Colonic mucosa (tissue), 4 donors: ENCODE measurements around the gene CUL1. TPM values are rescaled to one million over a fixed set of nuclear protein-coding genes. Genes with fewer than 3 reads are reported as not detected.

Experiments used
- DNase-seq: peaks from one replicate; pipeline ENCODE4 v3.0.0-alpha.2; 2020
- H3K27ac ChIP-seq: fragments of 200-600 bp; one replicate; pipeline ENCODE4 v1.8.0; 2021
- H3K27me3 ChIP-seq: fragments of 200-600 bp; one replicate; pipeline ENCODE4 v1.8.0; 2021
- H3K36me3 ChIP-seq: fragments of 200-600 bp; one replicate; pipeline ENCODE4 v1.8.0; 2021
- H3K4me1 ChIP-seq: fragments of 200-600 bp; one replicate; pipeline ENCODE4 v1.8.0; 2021; ENCODE audit warnings: mild to moderate bottlenecking
- H3K4me3 ChIP-seq: fragments of 200-600 bp; one replicate; pipeline ENCODE4 v1.8.0; 2021
- H3K9ac ChIP-seq, 2 donors: one replicate each; pipeline ENCODE4 v1.7.0; 2013; ENCODE audit warnings: control low read depth in 2 of 2, low read depth in 2 of 2, low read length in 2 of 2
- H3K9me3 ChIP-seq: fragments of 200-600 bp; one replicate; pipeline ENCODE4 v1.8.0; 2021
- CTCF ChIP-seq: fragments of 200-600 bp; IDR thresholded peaks from one replicate; pipeline ENCODE4 v1.8.0; 2022; ENCODE audit warnings: antibody characterized with exemption, mild to moderate bottlenecking
- intact Hi-C: fragments of 100-400 bp; cut with DNase I; formaldehyde crosslinking; loops from one replicate; pipeline ENCODE4 v1.14.1; 2022
- total RNA-seq, 2 donors: library from RNA; stranded (reverse); fragmentation: NEBNext Ultra II Directional in 1 of 2; extraction: Animal tissue kit (Norgen Biotek cat#: 25700) in 1 of 2; gene quantifications; one replicate each; pipeline ENCODE4 v1.2.1, GENCODE V29; 2021
- donor health status: healthy.
- donor health status: DM: no; HTN: no; CAD: no.
- donor health status: DM: no; HTN: no; CAD: no.

CUL1 gene
- total RNA-seq, 2 donors from 2014 or later, result 36.2 to 36.9 TPM

- Histone ChIP-seq H3K36me3 (no peaks in the 10 kb centered on the region), H3K4me3 (no peak overlapping the region), H3K4me1 (no peaks in the 10 kb centered on the region), H3K9me3 (no peaks in the 10 kb centered on the region), H3K27ac (no peak overlapping the region), H3K27me3 (no peaks in the 10 kb centered on the region), H3K9ac (no peak overlapping the region)
- TF ChIP-seq CTCF, result no peak
- intact Hi-C loops, result no loop called here
- DNase-seq, result no peak
Observed at GRCh38 chr7:148732862-148733261, 34.2 kb downstream of the CUL1 start.

GRCh38 chr7:148733496-148733895, 34.8 kb downstream of the CUL1 start:
- Histone ChIP-seq H3K4me3 (no peak overlapping the region), H3K27me3 (no peaks in the 10 kb centered on the region), H3K27ac (no peak overlapping the region), H3K4me1 (no peaks in the 10 kb centered on the region), H3K36me3 (no peaks in the 10 kb centered on the region), H3K9ac (no peak overlapping the region), H3K9me3 (no peaks in the 10 kb centered on the region)
- no peak for DNase-seq
- no peak for TF ChIP-seq CTCF
- intact Hi-C loops, result no loop called here

DNA sequence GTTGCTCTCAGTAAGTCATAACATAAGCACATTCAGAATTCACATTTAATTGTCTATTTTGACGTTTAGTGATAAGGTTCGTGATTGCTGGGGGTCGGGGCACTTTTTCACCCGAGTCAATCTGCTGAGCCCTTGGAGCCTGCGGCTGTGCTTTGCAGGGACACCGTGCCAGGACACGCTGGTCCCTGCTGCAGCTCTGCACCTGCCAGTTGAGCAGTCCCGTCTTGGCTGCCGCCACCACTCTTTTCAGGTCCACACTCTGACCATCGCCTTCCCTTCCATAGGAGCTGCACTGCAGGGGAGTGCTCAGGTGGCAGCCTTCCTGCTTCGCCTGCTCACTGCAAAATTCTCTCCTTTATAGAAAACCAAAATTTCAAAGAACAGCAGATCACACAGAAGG, 36.4 kb downstream of the CUL1 start:
- intact Hi-C loops, result no loop called here

GRCh38 chr7:148735967-148736366, 37.3 kb downstream of the CUL1 start:
- Histone ChIP-seq H3K4me1 (no peaks in the 10 kb centered on the region), H3K27ac (no peak overlapping the region), H3K4me3 (no peak overlapping the region), H3K27me3 (no peaks in the 10 kb centered on the region), H3K36me3 (no peaks in the 10 kb centered on the region), H3K9me3 (no peaks in the 10 kb centered on the region), H3K9ac (no peak overlapping the region)
- intact Hi-C loops, result no loop called here
- no peak for TF ChIP-seq CTCF
- no peak for DNase-seq

More for the DNA sequence above, 36.4 kb downstream of the CUL1 start:
- Histone ChIP-seq H3K4me3 (no peak overlapping the region), H3K4me1 (no peaks in the 10 kb centered on the region), H3K27ac (no peak overlapping the region), H3K27me3 (no peaks in the 10 kb centered on the region), H3K9me3 (no peaks in the 10 kb centered on the region), H3K9ac (no peak overlapping the region), H3K36me3 (no peaks in the 10 kb centered on the region)
- no peak for DNase-seq
- no peak for TF ChIP-seq CTCF

DNA sequence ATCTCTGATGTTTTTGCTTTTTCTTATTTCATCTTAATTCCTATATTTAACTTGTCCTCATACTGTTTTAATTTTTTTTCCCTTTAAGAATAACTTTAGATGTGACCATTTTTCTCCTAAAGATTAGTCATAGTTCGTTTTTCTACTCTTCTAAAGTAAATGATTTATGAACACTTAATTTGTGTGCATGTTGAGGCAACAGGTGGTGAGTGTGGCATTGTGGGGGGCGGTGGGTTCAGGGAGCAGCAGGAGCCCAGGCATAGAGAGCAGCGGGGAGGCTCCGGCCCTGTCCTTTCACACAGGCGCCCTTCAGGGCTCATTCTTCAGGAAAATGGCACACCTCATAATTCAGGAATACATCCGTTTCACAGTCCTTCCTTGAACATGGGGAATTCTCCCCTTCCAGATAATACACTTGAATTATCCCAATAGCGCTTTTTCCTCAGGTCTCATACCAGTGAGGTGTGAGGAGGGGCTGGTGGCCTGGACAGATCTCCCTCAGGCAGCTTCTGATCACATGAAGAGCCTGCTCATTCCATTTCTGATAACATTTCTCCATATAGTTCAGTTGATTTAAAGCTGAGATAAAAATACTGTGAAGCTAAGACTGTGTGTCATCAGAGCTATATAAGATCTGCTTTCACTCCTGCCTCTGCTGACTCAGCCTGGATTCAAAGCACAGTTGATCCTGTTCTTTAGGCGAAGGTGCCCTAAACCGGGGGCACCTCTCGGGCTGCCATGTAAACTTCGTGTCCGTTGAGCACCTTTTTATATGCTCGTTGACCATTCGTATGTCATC, 40.2 kb downstream of the CUL1 start:
- H3K27ac ChIP-seq, result no peak overlapping the region
- no peak for DNase-seq
- no peaks in the 10 kb centered on the region for H3K9me3 ChIP-seq
- no peak overlapping the region for H3K9ac ChIP-seq
- TF ChIP-seq CTCF, result no peak
- no peaks in the 10 kb centered on the region for H3K4me1 ChIP-seq
- H3K4me3 ChIP-seq, result no peak overlapping the region
- no peaks in the 10 kb centered on the region for H3K36me3 ChIP-seq
- H3K27me3 ChIP-seq, result no peaks in the 10 kb centered on the region
- intact Hi-C loops, result no loop called here
